Loucy (cell line): ENCODE results near the gene CHPF2.

Experiments used
- H2AFZ ChIP-seq: fragments of 200-600 bp; sonication (generic); 2 replicates; pipeline ENCODE4 v1.6.0; 2016; ENCODE audit warnings: antibody characterized with exemption, mild to moderate bottlenecking, low read length, moderate library complexity
- H3F3A ChIP-seq: fragments of 200-600 bp; 2 replicates; pipeline ENCODE4 v1.6.0; 2016; ENCODE audit warnings: antibody characterized with exemption, low read depth, mild to moderate bottlenecking
- H3K27me3 ChIP-seq: fragments of 200-600 bp; sonication (generic); 2 replicates; pipeline ENCODE4 v1.6.1; 2014; ENCODE audit warnings: low read length, mild to moderate bottlenecking; ENCODE audit not compliant: insufficient read depth, poor library complexity, severe bottlenecking
- H3K36me3 ChIP-seq: fragments of 200-600 bp; sonication (generic); 2 replicates; pipeline ENCODE4 v1.6.1; 2016; ENCODE audit warnings: low read length; ENCODE audit not compliant: insufficient read depth
- H3K4me1 ChIP-seq: fragments of 200-600 bp; sonication (generic); 2 replicates; pipeline ENCODE4 v1.5.1; 2014; ENCODE audit warnings: low read length, mild to moderate bottlenecking; ENCODE audit not compliant: insufficient read depth, poor library complexity, severe bottlenecking
- H3K4me2 ChIP-seq: fragments of 200-600 bp; sonication (generic); 2 replicates; pipeline ENCODE4 v1.6.0; 2014; ENCODE audit warnings: antibody characterized with exemption, low read length, low read depth, mild to moderate bottlenecking; ENCODE audit not compliant: poor library complexity, severe bottlenecking
- H3K4me3 ChIP-seq: fragments of 200-600 bp; sonication (generic); 2 replicates; pipeline ENCODE4 v1.5.1; 2014; ENCODE audit warnings: low read length, mild to moderate bottlenecking, mixed read lengths; ENCODE audit not compliant: poor library complexity, severe bottlenecking
- H3K79me2 ChIP-seq: fragments of 200-600 bp; sonication (generic); 2 replicates; pipeline ENCODE4 v1.6.1; 2014; ENCODE audit warnings: low read length; ENCODE audit not compliant: insufficient read depth
- H3K9ac ChIP-seq: fragments of 200-600 bp; sonication (generic); 2 replicates; pipeline ENCODE4 v1.6.0; 2014; ENCODE audit warnings: mild to moderate bottlenecking, low read depth, low read length, moderate library complexity; ENCODE audit not compliant: poor library complexity, severe bottlenecking
- H3K9me2 ChIP-seq: fragments of 200-600 bp; sonication (generic); replicated peaks from 2 replicates; pipeline ENCODE4 v1.6.1; 2016; ENCODE audit warnings: low read depth, low read length, mixed read lengths
- H3K9me3 ChIP-seq: fragments of 200-600 bp; sonication (generic); 2 replicates; pipeline ENCODE4 v1.6.1; 2014; ENCODE audit warnings: mild to moderate bottlenecking, antibody characterized with exemption, low read length, low read depth; ENCODE audit not compliant: insufficient read depth
- H4K20me1 ChIP-seq: fragments of 200-600 bp; sonication (generic); 2 replicates; pipeline ENCODE4 v1.6.0; 2014; ENCODE audit warnings: antibody characterized with exemption, low read length, mild to moderate bottlenecking; ENCODE audit not compliant: insufficient read depth, poor library complexity, severe bottlenecking
- CTCF ChIP-seq: fragments of 200-600 bp; sonication (generic); conservative IDR thresholded peaks from 2 replicates; pipeline ENCODE4 v1.5.1; 2014; ENCODE audit warnings: mild to moderate bottlenecking, antibody characterized with exemption, low read length
- EZH2phosphoT487 ChIP-seq: fragments of 200-600 bp; IDR thresholded peaks from 2 replicates; pipeline ENCODE4 v1.6.1; 2018; ENCODE audit warnings: antibody characterized with exemption, mild to moderate bottlenecking, moderate library complexity, borderline replicate concordance

CHPF2 gene

GRCh38 chr7:151260471-151260870 is 28.2 kb downstream of the CHPF2 start:
- Histone ChIP-seq H3K4me1 (no peaks in the 10 kb centered on the region), H3K4me2 (no peak overlapping the region), H3K9ac (no peak overlapping the region), H2AFZ (no peak overlapping the region), H3K27me3 (no peaks in the 10 kb centered on the region), H3K9me2 (no peaks in the 10 kb centered on the region), H3K9me3 (no peaks in the 10 kb centered on the region), H3K36me3 (no peaks in the 10 kb centered on the region), H4K20me1 (no peaks in the 10 kb centered on the region), H3K79me2 (no peaks in the 10 kb centered on the region), H3K4me3 (no peak overlapping the region), H3F3A (no peaks in the 10 kb centered on the region)
- TF ChIP-seq EZH2phosphoT487 (no peak), CTCF (no peak)

GRCh38 chr7:151260883-151261282 is 28.6 kb downstream of the CHPF2 start:
- no peaks in the 10 kb centered on the region for H4K20me1 ChIP-seq
- no peaks in the 10 kb centered on the region for H3K79me2 ChIP-seq
- H3K36me3 ChIP-seq: no peaks in the 10 kb centered on the region
- H3K9ac ChIP-seq: no peak overlapping the region
- no peak overlapping the region for H2AFZ ChIP-seq
- H3K4me3 ChIP-seq: no peak overlapping the region
- no peaks in the 10 kb centered on the region for H3F3A ChIP-seq
- TF ChIP-seq CTCF: no peak
- TF ChIP-seq EZH2phosphoT487: no peak
- H3K27me3 ChIP-seq: no peaks in the 10 kb centered on the region
- no peak overlapping the region for H3K4me2 ChIP-seq
- H3K4me1 ChIP-seq: no peaks in the 10 kb centered on the region
- no peaks in the 10 kb centered on the region for H3K9me3 ChIP-seq
- no peaks in the 10 kb centered on the region for H3K9me2 ChIP-seq

GRCh38 chr7:151261529-151261928 is 29.2 kb downstream of the CHPF2 start:
- H3K79me2 ChIP-seq: no peaks in the 10 kb centered on the region
- no peaks in the 10 kb centered on the region for H3K27me3 ChIP-seq
- no peak overlapping the region for H3K9ac ChIP-seq

More at GRCh38 chr7:151261529-151261928, 29.2 kb downstream of the CHPF2 start:
- H3F3A ChIP-seq: no peaks in the 10 kb centered on the region
- no peak overlapping the region for H3K4me2 ChIP-seq
- no peaks in the 10 kb centered on the region for H3K4me1 ChIP-seq
- H3K9me3 ChIP-seq: no peaks in the 10 kb centered on the region
- H2AFZ ChIP-seq: no peak overlapping the region
- TF ChIP-seq CTCF (no peak), EZH2phosphoT487 (no peak)
- H3K4me3 ChIP-seq: no peak overlapping the region
- H3K9me2 ChIP-seq: no peaks in the 10 kb centered on the region
- no peaks in the 10 kb centered on the region for H3K36me3 ChIP-seq
- H4K20me1 ChIP-seq: no peaks in the 10 kb centered on the region
